GM21528 (cell line): Measurements from ENCODE around the gene CDK5.

Experiments used
- ATAC-seq: cut with Tn5 transposase; IDR thresholded peaks from one replicate; pipeline ENCODE4 v1.9.1; 2021; ENCODE audit warnings: mild to moderate bottlenecking, moderate library complexity; ENCODE audit not compliant: unreplicated experiment, low FRiP score

The CDK5 gene

DNA sequence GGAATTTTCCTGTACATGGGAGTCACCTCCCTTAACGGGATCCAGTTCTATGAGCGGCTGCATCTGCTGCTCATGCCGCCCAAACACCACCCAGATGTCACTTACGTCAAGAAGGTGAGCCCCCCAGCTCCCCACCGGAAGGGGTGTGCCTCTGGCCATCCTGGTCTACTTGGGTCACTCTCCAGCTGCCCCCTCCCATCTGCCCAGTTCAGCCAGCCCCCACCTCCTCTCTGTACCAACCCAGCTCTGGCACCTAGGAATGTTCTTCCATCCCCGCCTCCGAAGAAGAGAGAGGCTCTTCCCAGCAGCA is 17.9 kb upstream of the CDK5 start:
- no peak for ATAC-seq

DNA sequence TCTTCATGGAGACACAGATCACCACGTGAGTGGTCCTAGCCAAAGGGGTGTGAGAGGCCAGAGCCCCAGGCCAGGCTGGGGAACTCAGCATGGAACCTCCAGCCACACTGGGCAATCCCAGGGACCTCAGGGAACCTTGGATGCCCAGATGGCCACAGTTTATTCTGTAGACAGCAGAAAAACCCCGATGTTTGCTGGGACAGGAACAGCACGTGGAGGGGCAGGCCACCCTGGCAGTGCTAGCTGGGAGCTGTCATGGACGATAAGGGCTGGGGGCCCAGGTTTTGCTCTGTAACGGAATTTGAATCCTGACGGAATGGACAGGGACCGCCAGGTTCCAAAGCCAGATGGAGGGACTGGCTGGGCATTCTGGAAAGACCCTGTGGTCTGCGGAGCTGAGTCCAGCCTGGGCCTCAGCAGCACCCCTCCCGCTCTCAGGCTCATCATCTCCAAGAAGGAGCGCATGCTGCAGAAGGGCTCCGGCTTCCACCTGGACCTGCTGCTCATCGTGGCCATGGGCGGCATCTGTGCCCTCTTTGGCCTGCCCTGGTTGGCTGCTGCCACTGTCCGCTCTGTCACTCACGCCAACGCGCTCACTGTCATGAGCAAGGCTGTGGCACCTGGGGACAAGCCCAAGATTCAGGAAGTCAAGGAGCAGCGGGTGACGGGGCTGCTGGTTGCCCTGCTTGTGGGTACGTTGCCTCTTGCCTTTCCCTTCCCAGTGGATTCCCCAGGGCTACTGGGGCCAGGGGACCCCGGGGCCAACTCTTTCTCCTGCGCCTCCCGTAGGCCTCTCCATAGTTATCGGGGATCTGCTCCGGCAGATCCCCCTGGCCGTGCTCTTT is 17.3 kb upstream of the CDK5 start:
- ATAC-seq = no peak

DNA sequence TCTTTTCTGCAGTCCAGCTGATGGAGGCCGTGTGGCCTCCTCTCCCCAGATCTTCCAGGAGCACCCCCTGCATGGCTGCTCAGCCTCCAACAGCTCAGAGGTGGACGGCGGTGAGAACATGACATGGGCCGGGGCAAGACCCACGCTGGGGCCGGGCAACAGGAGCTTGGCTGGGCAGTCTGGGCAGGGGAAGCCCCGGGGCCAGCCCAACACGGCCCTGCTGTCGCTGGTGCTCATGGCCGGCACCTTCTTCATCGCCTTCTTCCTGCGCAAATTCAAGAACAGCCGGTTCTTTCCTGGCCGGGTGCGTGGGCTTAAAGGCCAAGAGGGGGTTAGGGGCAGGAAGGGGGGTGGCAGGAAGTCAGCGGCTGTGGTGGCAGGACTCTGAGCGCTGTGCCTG is 16.3 kb upstream of the CDK5 start:
- ATAC-seq = no peak

DNA sequence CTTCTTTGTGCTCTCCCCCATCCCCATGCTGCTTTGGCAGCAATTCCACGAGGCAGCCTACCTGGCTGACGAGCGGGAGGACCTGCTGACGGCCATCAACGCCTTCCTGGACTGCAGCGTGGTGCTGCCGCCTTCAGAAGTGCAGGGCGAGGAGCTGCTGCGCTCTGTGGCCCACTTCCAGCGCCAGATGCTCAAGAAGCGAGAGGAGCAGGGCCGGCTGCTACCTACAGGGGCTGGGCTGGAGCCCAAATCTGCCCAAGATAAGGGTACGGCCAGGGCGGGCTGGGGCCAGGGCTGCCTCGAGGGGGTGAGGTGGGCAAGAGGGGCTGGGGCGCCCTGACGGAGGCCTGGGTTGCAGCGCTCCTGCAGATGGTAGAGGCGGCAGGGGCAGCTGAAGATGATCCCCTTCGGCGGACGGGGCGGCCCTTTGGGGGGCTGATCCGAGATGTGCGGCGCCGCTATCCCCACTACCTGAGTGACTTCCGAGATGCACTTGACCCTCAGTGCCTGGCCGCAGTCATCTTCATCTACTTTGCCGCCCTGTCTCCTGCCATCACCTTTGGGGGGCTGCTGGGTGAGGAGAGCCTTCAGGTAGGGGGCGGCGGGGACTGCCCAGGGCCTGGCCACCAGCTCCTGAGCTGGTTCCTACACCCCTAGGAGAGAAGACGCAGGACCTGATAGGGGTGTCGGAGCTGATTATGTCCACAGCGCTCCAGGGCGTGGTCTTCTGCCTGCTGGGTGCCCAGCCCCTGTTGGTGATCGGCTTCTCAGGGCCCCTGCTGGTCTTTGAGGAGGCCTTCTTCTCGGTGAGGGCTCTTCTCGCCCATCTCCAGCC is 13.6 kb upstream of the CDK5 start:
- ATAC-seq = no peak

DNA sequence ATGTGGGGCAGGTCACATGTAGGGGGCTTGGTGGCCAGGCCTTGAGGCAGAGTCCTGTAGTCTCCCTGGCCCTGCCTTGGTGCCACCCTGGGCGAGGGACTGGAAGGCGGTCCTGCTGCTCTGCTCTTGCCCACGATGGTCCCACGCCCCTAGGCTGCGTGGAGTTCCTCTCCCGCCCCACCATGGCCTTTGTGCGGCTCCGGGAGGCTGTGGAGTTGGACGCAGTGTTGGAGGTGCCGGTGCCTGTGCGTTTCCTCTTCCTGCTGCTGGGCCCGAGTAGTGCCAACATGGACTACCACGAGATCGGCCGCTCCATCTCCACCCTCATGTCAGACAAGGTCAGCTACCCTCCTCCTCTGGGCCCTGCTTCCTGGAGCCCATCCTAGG is 12.9 kb upstream of the CDK5 start:
- ATAC-seq = no peak

DNA sequence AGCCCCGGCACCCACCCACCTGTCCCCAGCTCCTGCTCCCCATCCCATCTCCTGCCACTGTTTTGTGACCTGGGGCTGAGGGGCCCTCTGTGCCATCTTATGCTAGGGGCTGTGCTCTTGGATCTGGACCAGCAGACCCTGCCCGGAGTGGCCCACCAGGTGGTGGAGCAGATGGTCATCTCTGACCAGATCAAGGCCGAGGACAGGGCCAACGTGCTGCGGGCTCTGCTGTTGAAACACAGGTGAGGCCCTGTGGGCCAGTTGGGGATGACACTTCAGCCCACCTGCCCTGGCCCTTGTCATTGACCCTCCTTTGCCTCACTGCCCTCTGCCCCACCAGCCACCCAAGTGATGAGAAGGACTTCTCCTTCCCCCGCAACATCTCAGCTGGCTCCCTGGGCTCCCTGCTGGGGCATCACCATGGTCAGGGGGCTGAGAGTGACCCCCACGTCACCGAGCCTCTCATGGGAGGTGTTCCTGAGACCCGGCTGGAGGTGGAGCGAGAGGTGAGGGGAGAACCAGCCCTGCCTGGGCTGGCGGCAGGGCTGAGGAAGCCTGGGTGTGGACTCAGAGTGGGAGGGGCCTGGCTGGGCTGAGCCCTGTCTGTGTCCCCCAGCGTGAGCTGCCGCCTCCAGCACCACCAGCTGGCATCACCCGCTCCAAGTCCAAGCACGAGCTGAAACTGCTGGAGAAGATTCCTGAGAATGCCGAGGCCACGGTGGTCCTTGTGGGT is 12.3 kb upstream of the CDK5 start:
- ATAC-seq = no peak

DNA sequence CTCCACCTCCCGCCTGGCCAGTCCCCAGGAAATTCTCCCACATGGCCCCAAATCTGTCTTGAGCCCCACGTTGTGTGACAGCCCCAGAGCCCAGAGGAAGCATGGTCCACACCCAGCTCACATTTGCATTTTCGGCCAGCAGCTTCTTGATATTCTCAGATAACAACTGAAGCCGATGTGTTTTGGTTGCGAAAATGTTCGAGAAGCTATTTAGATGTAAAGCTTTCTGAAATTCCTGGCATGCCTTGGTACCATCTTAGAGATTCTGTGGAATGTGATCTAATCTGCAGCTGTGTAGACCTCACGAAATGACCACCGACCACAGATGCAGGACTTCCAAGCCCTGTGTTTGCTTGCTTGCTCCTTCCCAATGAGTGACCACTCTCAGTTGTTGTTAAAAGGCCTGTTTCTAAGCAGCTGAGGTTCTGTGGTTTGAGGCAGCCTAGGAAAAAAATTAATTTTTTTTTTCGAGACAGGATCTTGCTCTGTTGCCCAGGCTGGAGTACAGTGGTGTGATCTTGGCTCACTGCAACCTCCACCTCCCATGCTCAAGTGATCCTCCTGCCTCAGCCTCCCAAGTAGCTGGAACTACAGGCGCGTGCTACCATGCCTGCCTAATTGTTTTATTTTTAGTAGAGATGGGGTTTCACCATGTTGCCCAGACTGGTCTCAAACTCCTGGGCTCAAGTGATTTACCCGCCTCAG is 10.5 kb upstream of the CDK5 start:
- no peak for ATAC-seq

DNA sequence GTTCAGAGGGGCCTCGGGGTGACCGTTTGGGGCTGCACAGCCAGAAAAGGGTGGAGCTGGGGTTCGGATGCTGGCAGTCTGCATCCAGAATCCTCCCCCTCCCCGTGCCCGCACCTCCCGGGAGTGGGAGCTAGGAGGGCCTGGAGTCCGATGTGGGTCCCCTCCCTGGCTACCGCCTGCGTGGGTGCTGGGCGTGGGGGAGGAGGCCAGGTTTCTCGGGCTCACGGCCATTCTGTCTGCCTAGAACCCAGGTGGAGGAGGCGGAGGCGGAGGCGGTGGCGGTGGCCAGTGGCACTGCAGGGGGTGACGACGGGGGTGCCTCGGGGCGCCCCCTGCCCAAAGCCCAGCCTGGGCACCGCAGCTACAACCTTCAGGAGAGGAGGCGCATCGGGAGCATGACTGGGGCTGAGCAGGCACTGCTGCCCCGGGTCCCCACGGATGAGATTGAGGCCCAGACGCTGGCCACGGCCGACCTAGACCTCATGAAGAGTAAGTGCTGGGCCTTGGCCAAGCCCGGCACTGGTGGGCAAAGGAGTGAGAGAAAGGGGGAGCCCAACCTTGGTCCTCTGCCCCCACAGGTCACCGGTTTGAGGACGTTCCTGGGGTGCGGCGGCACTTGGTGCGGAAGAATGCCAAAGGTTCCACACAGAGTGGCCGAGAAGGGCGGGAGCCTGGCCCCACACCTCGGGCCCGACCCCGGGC is 8.7 kb upstream of the CDK5 start:
- no peak for ATAC-seq

DNA sequence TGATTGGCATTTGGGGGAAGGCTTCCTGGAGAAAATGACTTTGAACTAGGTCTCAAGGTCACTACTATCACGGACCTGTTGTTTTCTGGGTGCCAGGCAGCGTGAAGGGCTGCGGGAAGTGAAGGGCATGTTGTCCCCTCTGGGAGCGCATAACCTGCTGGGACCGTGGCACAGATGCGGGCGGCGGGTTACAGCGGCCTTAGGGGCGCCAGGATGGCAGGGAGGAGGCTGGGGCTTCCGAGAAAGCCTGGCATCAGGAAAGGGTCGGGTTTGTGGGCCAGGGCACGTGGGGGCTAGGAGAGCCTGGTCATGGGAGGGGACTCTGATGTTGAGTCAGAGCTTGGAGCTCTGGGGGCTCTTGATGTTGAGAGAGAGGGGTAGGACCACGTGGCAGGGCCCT is 7.8 kb upstream of the CDK5 start:
- ATAC-seq = no peak

DNA sequence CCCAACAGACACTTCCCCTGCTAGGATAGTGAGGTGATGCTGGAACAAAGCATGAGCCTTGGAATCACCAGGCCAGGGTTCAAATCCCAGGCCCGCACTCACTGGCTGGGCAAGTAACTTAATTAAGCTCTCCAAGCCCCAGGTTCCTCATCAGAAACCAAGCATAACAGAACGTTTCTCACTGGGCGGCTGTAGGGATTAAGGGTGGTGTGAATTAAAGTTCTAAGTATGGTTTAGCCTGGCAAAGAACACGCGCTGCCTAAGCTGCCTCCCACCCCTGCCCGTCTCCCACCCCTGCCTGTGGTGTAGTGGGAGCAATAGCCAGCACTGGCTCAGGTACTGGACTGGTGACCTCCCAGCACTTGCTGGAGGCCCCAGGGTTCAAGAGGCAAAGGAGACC is 7.3 kb upstream of the CDK5 start:
- no peak for ATAC-seq

DNA sequence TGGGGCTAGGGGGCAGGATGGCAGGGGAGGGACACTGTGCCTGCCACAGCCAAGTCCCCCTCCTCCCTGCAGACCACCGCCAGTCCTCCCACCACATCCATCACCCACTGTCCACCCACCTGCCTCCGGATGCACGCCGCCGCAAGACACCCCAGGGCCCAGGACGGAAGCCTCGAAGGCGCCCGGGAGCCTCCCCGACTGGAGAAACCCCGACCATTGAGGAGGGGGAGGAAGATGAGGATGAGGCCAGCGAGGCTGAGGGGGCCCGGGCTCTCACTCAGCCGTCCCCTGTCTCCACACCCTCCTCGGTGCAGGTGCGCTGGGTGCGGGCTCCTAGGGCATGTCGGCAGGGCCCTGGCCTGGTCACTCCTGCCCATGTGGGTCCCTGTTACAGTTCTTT is 6.8 kb upstream of the CDK5 start:
- ATAC-seq = no peak

DNA sequence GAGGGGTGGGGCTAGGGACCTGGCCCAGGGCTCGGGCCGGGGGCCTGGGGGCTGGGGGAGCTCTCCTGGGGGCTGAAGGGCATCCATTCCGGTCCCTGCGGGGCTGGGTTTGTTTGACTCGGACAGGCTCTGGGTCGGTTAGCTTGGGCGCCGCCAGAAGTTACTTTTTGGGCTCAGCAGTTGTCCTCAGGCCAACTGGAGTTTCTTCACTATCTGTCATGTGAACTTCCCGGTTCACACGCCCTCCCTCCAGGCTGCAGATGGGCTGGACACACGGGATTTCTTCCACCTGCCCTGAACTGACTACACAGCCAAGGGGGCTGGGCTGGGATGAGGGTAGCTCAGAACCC is 5.5 kb upstream of the CDK5 start:
- no peak for ATAC-seq

DNA sequence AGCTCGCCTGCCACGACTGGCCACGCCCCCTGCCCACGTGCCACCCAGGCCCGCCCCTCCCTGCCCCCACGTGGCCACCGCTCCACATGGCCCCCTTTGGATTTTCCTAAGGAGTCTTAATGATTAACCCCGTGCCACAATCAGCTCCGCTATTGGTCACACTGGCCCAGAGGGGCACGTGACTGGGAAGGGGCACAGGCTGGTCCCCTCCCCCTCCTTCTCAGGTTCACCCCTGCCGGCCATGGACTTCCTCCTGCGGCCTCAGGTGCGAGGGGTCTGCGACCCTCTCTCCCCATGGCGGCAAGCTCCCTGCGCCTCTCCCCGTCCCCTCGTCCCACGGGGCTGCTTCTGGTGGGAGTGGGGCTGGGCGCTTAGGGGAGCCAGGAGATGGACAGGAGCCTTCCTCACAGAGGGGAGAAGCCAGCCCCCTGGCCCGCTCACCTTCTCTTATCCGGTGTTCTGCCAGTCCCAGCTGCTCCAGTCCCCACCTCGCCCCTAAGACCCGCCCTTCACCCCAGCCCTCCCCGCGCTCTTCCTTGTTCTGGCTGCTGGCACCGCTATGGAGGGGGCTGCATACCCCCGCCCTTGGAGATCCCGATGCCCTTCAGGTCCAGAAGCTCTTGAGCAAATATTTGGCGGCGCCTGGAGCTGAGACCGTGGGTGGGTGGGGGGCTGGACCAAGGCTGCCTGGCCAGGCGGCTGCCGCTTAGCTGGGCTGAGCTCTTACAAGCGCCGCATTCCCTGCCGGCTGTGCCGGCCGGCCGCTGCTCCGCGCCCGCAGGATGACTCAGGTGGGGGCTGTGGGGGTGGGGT is 4.9 kb upstream of the CDK5 start:
- ATAC-seq = no peak

DNA sequence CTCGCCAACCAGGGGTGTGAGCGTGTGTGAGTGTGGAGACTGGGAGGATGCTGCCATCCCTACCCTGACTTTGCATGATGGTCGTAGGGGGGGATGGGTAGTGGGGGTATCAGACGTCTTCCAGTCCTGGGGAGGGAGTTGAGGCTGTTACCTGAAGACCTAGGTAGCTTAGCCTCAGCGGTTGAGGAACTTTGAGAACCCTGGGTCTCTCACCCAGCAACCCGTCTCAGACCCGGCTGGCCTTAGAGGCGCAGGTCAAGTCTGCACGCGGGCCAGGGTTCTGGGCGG is 4.4 kb upstream of the CDK5 start:
- ATAC-seq = no peak

DNA sequence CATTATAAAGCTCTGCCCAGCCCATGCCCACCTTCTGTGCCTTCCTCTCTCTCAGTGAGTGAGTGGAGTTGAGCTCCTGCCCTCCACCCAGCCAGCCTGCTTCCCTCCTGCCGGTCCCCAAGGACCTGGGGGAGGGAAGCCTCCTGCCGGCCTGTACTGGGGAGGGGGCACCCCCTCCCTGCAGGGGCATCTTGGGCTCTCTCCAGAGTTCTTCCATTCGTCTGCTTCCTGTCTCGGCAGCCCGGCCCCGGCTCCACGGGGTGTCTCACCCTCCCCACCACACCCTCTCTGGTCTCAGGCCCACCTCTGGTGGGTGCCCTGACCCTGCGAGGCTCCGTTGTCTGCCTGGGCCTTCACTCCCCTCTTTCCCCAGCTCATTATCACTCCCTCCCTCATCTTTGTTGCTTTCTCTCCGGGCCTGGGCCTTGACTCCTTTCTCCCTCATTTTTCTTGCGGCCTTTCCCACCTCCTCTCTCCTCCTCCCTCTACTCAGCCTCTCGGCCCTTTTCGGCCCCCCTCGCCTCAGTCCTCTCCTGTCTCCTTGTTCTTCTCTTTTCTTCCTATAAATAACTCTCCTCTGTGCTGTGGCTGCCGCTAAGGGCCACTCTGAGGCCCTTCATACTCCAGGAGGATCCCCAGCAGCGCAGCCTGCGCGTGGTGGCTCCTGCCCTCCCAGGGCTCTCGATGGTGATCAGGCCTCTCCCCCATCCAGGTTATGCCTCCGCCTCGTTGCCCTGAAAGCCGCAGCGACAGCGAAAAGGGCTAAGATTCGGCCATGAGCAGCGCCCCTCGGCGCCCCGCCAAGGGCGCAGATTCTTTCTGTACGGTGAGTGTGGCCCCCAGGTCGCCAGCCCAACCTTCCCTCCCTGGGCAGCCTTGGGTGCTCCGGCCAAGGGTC is 3.8 kb upstream of the CDK5 start:
- no peak for ATAC-seq

DNA sequence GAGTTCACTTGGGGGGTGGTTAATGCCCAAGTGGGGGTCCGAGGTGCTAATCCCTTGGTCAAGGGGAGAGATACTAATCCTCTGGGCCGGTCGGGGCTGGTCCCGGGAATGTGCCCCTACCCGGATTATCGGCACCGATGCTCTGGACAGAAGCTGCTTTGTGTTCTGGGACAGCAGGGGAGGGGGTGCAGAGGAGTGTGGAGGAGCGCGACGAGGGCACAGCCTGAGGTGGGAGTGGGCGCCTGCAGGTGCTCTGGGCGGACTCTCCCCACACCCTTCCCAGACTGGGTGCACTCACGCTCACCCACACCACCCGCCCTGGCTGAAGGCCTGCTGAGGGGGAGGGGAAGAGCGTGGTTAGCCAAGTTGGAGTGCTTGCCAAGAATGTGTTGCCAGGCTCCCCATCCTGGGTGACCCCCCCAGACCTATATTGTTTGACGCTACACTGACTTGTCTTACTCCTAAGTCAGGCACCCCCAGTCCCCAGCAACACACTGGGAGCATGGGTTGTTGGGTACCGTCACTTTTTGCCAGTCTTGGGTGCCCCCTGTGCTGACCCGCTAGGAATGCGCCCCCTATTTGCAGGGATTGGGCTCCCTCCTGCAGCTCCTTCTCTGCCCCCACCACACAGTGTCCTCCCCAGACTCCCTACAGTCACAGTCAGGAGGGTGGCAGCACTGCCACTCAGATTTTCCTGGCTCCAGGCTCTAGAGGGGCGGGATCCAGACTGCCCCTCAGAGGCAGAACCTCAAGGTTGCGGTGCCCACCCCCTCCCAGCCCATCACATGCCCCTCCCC is 2.9 kb upstream of the CDK5 start:
- no peak for ATAC-seq

DNA sequence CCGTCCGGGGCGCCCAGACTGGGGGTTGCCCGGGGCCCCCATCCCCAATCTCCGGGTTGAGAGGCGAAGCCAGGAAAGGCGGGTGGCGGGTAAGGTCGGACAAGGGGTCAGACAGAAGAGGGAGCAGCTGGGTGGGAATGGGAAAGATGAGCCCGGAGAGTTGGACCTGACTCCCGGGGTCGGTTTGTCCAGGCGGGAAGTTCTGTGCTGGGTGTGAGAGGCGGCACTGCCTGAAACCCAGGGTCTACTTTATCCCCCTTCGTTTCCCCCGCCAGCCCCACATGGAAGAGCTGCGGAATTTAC is 2.4 kb upstream of the CDK5 start:
- ATAC-seq = no peak
